Breast epithelium (tissue), 3 donors: Measurements from ENCODE around the gene LYAR.

Source experiments
- POLR2A ChIP-seq: fragments of 450-650 bp; IDR thresholded peaks from one replicate; pipeline ENCODE4 v1.6.1; 2016; ENCODE audit warnings: antibody characterized with exemption, mild to moderate bottlenecking, moderate library complexity
- POLR2AphosphoS5 ChIP-seq, 3 donors: sonication (generic); formaldehyde crosslinking; IDR thresholded peaks; one replicate each; pipeline ENCODE4 v1.6.1; 2017; ENCODE audit warnings: antibody characterized with exemption in 3 of 3
- TF ChIP-seq, protein P1 (sequence below), 3 donors: fragments of 450-650 bp; IDR thresholded peaks; one replicate each; pipeline ENCODE4 v1.5.1; 2016 to 2017; ENCODE audit warnings: antibody characterized with exemption in 3 of 3, mild to moderate bottlenecking in 3 of 3, moderate library complexity in 3 of 3

DNA sequence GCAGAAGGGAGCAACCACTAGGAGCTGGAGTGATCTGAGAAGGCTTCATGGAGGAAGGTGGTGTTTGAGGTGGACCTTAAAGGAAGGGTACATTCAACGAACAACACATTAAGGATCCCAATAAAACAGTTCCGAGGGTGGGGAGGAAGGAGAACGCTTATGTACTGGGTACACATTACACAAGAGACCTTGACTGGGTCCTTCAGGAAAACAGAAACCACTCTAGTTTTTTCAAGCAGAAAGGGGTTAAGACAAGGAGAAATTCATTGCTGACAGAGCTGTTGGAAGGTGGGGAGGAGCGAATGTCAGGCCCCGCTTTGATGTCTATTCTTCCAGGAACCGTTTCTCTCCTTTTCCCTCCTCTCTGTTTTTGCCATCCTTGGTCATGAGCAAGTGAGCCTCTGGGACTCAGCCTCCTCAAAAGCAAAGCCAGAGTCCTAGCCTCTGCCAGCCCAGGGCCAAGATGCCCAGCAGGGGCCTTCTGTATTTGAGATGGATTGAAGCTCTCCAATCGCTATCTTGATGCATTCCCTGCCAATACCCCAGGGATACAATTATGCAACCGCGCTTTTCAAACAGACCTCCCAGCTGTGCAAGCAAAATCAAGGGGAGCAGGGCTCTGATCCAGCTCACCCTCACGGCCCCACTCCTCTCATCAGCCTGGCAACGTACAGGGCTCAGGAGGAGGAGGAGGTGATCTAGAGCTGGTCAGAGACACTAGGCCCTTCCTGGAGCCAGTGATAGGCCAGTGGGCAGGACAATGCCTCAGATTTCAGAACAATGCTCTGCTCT is 48.5 kb upstream of the LYAR start:
- TF ChIP-seq POLR2AphosphoS5 (IDR thresholded peaks at IDR 0.05) (no peak), POLR2A (no peak)
- TF ChIP-seq, protein P1, sequence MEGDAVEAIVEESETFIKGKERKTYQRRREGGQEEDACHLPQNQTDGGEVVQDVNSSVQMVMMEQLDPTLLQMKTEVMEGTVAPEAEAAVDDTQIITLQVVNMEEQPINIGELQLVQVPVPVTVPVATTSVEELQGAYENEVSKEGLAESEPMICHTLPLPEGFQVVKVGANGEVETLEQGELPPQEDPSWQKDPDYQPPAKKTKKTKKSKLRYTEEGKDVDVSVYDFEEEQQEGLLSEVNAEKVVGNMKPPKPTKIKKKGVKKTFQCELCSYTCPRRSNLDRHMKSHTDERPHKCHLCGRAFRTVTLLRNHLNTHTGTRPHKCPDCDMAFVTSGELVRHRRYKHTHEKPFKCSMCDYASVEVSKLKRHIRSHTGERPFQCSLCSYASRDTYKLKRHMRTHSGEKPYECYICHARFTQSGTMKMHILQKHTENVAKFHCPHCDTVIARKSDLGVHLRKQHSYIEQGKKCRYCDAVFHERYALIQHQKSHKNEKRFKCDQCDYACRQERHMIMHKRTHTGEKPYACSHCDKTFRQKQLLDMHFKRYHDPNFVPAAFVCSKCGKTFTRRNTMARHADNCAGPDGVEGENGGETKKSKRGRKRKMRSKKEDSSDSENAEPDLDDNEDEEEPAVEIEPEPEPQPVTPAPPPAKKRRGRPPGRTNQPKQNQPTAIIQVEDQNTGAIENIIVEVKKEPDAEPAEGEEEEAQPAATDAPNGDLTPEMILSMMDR (IDR thresholded peaks at IDR 0.05) = no peak
